OCI-LY1 (cell line): ENCODE data around the gene HID1.
A peak's percentile ranks its signal among the peaks of the same experiment; 100 is the strongest.

Experiments used
- H2AFZ ChIP-seq: fragments of 200-600 bp; sonication (generic), shearing (Covaris generic); 2 replicates; pipeline ENCODE4 v1.6.0; 2014; ENCODE audit warnings: antibody characterized with exemption, mild to moderate bottlenecking, low read length
- H3F3A ChIP-seq: fragments of 200-600 bp; sonication (generic), shearing (Covaris generic); 2 replicates; pipeline ENCODE4 v1.6.0; 2014; ENCODE audit warnings: mild to moderate bottlenecking, antibody characterized with exemption, low read length, moderate library complexity; ENCODE audit not compliant: insufficient read depth
- H3K27ac ChIP-seq: fragments of 200-600 bp; sonication (generic); 2 replicates; pipeline ENCODE4 v1.5.1; 2014; ENCODE audit warnings: low read length, mixed run types, mild to moderate bottlenecking, low read depth; ENCODE audit not compliant: poor library complexity, severe bottlenecking
- H3K27me3 ChIP-seq: fragments of 200-600 bp; sonication (generic); 2 replicates; pipeline ENCODE4 v1.6.0; 2014; ENCODE audit warnings: antibody characterized with exemption, mild to moderate bottlenecking, low read length, moderate library complexity; ENCODE audit not compliant: insufficient read depth
- H3K36me3 ChIP-seq: fragments of 200-600 bp; sonication (generic); 2 replicates; pipeline ENCODE4 v1.6.1; 2014; ENCODE audit warnings: mild to moderate bottlenecking, antibody characterized with exemption, low read length, moderate library complexity, mixed read lengths; ENCODE audit not compliant: insufficient read depth
- H3K4me1 ChIP-seq: fragments of 200-600 bp; sonication (generic); 2 replicates; pipeline ENCODE4 v1.5.1; 2014; ENCODE audit warnings: mild to moderate bottlenecking, low read length, moderate library complexity; ENCODE audit not compliant: insufficient read depth, severe bottlenecking
- H3K4me2 ChIP-seq: fragments of 200-600 bp; sonication (generic), shearing (Covaris generic); 2 replicates; pipeline ENCODE4 v1.6.1; 2014; ENCODE audit warnings: low read length
- H3K4me3 ChIP-seq: fragments of 200-600 bp; sonication (generic); 2 replicates; pipeline ENCODE4 v1.5.1; 2014; ENCODE audit warnings: low read length, low read depth, mild to moderate bottlenecking, mixed read lengths; ENCODE audit not compliant: poor library complexity, severe bottlenecking
- H3K79me2 ChIP-seq: fragments of 200-600 bp; shearing (Covaris generic); 2 replicates; pipeline ENCODE4 v1.6.1; 2016; ENCODE audit warnings: mixed run types, low read length, mixed read lengths; ENCODE audit not compliant: insufficient read depth
- H3K9ac ChIP-seq: fragments of 200-600 bp; sonication (generic), shearing (Covaris generic); 2 replicates; pipeline ENCODE4 v1.6.1; 2014; ENCODE audit warnings: mild to moderate bottlenecking, low read length, mixed read lengths
- H3K9me2 ChIP-seq: fragments of 200-600 bp; sonication (generic), shearing (Covaris generic); 2 replicates; pipeline ENCODE4 v1.6.1; 2014; ENCODE audit warnings: low read depth, mild to moderate bottlenecking, low read length, mixed read lengths
- H3K9me3 ChIP-seq: fragments of 200-600 bp; shearing (Covaris generic); 2 replicates; pipeline ENCODE4 v1.6.1; 2014; ENCODE audit warnings: low read length, mixed read lengths
- H4K20me1 ChIP-seq: fragments of 200-600 bp; sonication (generic), shearing (Covaris generic); 2 replicates; pipeline ENCODE4 v1.6.0; 2016; ENCODE audit warnings: mild to moderate bottlenecking, low read length; ENCODE audit not compliant: insufficient read depth
- CTCF ChIP-seq: fragments of 200-600 bp; sonication (generic), shearing (Covaris generic); IDR thresholded peaks from 2 replicates; pipeline ENCODE4 v1.5.1; 2017; ENCODE audit warnings: mild to moderate bottlenecking, antibody characterized with exemption, low read length, moderate library complexity, mixed read lengths
- EZH2 ChIP-seq: fragments of 200-600 bp; sonication (generic), shearing (Covaris generic); IDR thresholded peaks from 2 replicates; pipeline ENCODE4 v1.8.0; 2017; ENCODE audit warnings: borderline replicate concordance, mixed run types, mild to moderate bottlenecking, antibody characterized with exemption, low read length, moderate library complexity, mixed read lengths

HID1 gene

GRCh38 chr17:75012346-75013091, 40.0 kb upstream of the HID1 start, which contains the start of gene MRPL58:
MRPL58 (plus strand) TSS chr17:75012670; CDS start chr17:75012687, 17 bp downstream.
- Histone ChIP-seq H3F3A (no peaks in the 10 kb centered on the region), H3K79me2 (peaks cover 8% of the 10 kb centered on the region; the same call in 1 of the 2 replicates), H3K4me2 (peak within 1 kb of the TSS; percentile 96), H3K9me2 (no peaks in the 10 kb centered on the region), H3K4me3 (peak within 1 kb of the TSS; percentile 91), H4K20me1 (no peaks in the 10 kb centered on the region), H3K9ac (peak within 1 kb of the TSS; percentile 87), H2AFZ (peak within 1 kb of the TSS; percentile 99), H3K36me3 (peaks cover 9% of the 10 kb centered on the region; the same call in 1 of the 2 replicates), H3K4me1 (peaks cover 20% of the 10 kb centered on the region), H3K27me3 (no peaks in the 10 kb centered on the region), H3K27ac (peak within 1 kb of the TSS; percentile 56), H3K9me3 (no peaks in the 10 kb centered on the region)
- TF ChIP-seq EZH2 (no peak), CTCF (peak; percentile 32; the same call in 1 of the 2 replicates)

DNA sequence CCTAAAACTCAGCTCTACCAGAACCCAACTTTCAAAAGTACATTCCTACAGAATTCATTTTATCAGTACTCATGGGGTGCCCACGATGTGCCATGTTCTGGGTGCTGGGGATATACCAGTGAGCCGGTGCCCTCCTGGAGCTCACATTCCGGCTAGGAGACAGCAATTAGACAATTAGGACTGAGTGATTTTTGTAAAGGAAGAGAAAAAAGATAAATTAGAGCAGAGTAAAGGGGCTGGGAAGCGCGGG, 39.5 kb upstream of the HID1 start:
- Histone ChIP-seq H2AFZ (peak overlapping the region; percentile 99), H3K9ac (peak overlapping the region; percentile 87)

GRCh38 chr17:75011401-75012095, 39.0 kb upstream of the HID1 start:
- TF ChIP-seq CTCF (no peak), EZH2 (no peak)
- Histone ChIP-seq H3K27ac (no peak overlapping the region), H3K9me2 (no peaks in the 10 kb centered on the region), H3K27me3 (no peaks in the 10 kb centered on the region), H3K4me3 (peak overlapping the region; percentile 91), H3K9me3 (no peaks in the 10 kb centered on the region), H3F3A (no peaks in the 10 kb centered on the region), H3K9ac (peak overlapping the region; percentile 87), H3K79me2 (peaks cover 8% of the 10 kb centered on the region; the same call in 1 of the 2 replicates), H3K4me2 (peak overlapping the region; percentile 96), H3K36me3 (peaks cover 4% of the 10 kb centered on the region; the same call in 1 of the 2 replicates), H3K4me1 (peaks cover 20% of the 10 kb centered on the region), H2AFZ (peak overlapping the region; percentile 99), H4K20me1 (no peaks in the 10 kb centered on the region)

More for the DNA sequence above, 39.5 kb upstream of the HID1 start:
- peaks cover 20% of the 10 kb centered on the region for H3K4me1 ChIP-seq
- TF ChIP-seq CTCF (no peak), EZH2 (no peak)
- H3K79me2 ChIP-seq: peaks cover 8% of the 10 kb centered on the region; the same call in 1 of the 2 replicates
- H3K4me3 ChIP-seq: peak overlapping the region; percentile 91
- H3K36me3 ChIP-seq: peaks cover 9% of the 10 kb centered on the region; the same call in 1 of the 2 replicates
- H3K4me2 ChIP-seq: peak overlapping the region; percentile 96
- H3K9me2 ChIP-seq: no peaks in the 10 kb centered on the region
- H3K27me3 ChIP-seq: no peaks in the 10 kb centered on the region
- no peak overlapping the region for H3K27ac ChIP-seq
- H3K9me3 ChIP-seq: no peaks in the 10 kb centered on the region
- no peaks in the 10 kb centered on the region for H4K20me1 ChIP-seq
- no peaks in the 10 kb centered on the region for H3F3A ChIP-seq
